GM19035 (cell line): ENCODE data around the gene TDRD15.
"Not testable (repeated sequence)": the region's sequence is repeated elsewhere in the genome, so short reads cannot be mapped to it uniquely, and the experiment has no call there.

Experiments used
- ATAC-seq: cut with Tn5 transposase; IDR thresholded peaks from one replicate; pipeline ENCODE4 v1.9.1; 2021; ENCODE audit not compliant: unreplicated experiment

Gene TDRD15

GRCh38 chr2:21142149-21142548, 18.4 kb downstream of the TDRD15 start:
- ATAC-seq: no peak

- no peak for ATAC-seq
Observed at GRCh38 chr2:21146638-21147037, 22.9 kb downstream of the TDRD15 start.

- no peak for ATAC-seq
Observed at GRCh38 chr2:21148718-21149117, 24.9 kb downstream of the TDRD15 start.

GRCh38 chr2:21151234-21151633, 27.5 kb downstream of the TDRD15 start:
- not testable (repeated sequence) for ATAC-seq

- ATAC-seq: no peak
Observed at GRCh38 chr2:21155365-21156136, 31.8 kb downstream of the TDRD15 start.

- no peak for ATAC-seq
Observed at GRCh38 chr2:21161122-21161521, 37.4 kb downstream of the TDRD15 start.

- no peak for ATAC-seq
Observed at GRCh38 chr2:21161832-21162614, 38.3 kb downstream of the TDRD15 start.

- ATAC-seq: no peak
Observed at GRCh38 chr2:21162615-21162878, 38.8 kb downstream of the TDRD15 start.

- no peak for ATAC-seq
Observed at GRCh38 chr2:21163213-21163612, 39.4 kb downstream of the TDRD15 start.

- ATAC-seq: no peak
Observed at GRCh38 chr2:21165350-21165749, 41.6 kb downstream of the TDRD15 start.

GRCh38 chr2:21175895-21176646, 52.3 kb downstream of the TDRD15 start:
- no peak for ATAC-seq

GRCh38 chr2:21181957-21182356, 58.2 kb downstream of the TDRD15 start:
- no peak for ATAC-seq

GRCh38 chr2:21183306-21183705, 59.5 kb downstream of the TDRD15 start:
- no peak for ATAC-seq

- ATAC-seq: no peak
Observed at GRCh38 chr2:21183726-21184125, 60.0 kb downstream of the TDRD15 start.

GRCh38 chr2:21191535-21191934, 67.8 kb downstream of the TDRD15 start:
- ATAC-seq: no peak
